GM12878 (cell line): ENCODE results near the gene HSPA12B. TPM values are rescaled to one million over a fixed set of nuclear protein-coding genes. Genes with fewer than 3 reads are reported as not detected.

Experiments used
- ATAC-seq: fragments of 200-7000 bp; cut with Tn5 transposase; 3 replicates; pipeline ENCODE4 v1.9.1; 2020; ENCODE audit warnings: mild to moderate bottlenecking, moderate library complexity
- BruUV-seq: library from RNA; stranded (reverse); fragments of 400-500 nt; replicated peaks from 2 replicates; lab custom pipeline; 2021; lab: Mats Ljungman, UMichigan
- CTCF ChIA-PET: fragments of 300-600 bp; sonication (Branson Sonifier 250); formaldehyde crosslinking; extraction: SDS; loops from one replicate; lab custom pipeline; 2021; ENCODE audit warnings: inconsistent platforms; lab: Yijun Ruan, JAX
- POLR2A ChIA-PET: fragments of 350-600 bp; formaldehyde crosslinking; extraction: SDS; loops from one replicate; lab custom pipeline; 2021; ENCODE audit warnings: inconsistent platforms; lab: Charles Lee
- RAD21 ChIA-PET: fragments of 300-600 bp; sonication (Branson Sonifier 250); formaldehyde crosslinking; loops from one replicate; lab custom pipeline; 2023; ENCODE audit warnings: antibody characterized with exemption; ENCODE audit not compliant: unreplicated experiment; lab: Charles Lee
- SMC1A ChIA-PET: fragments of 300-600 bp; sonication (Branson Sonifier 250); formaldehyde crosslinking; loops from one replicate; lab custom pipeline; 2023; ENCODE audit not compliant: unreplicated experiment, uncharacterized antibody; lab: Charles Lee
- DNase-seq: peaks from one replicate; pipeline ENCODE4 v3.0.0-alpha.2; 2011; ENCODE audit warnings: low read depth, low spot score
- FAIRE-seq: peaks from 3 replicates; lab custom pipeline; 2011; peaks lifted over from hg19 to GRCh38; lab: Jason Lieb, UNC
- H2AFZ ChIP-seq: 2 replicates; pipeline ENCODE4 v1.6.0; 2011; ENCODE audit warnings: low read depth, low read length, control low read depth; ENCODE audit not compliant: control insufficient read depth
- H3K27ac ChIP-seq: 2 replicates; pipeline ENCODE4 v1.5.1; 2011; ENCODE audit warnings: control low read depth; ENCODE audit not compliant: control insufficient read depth, insufficient read depth
- H3K27me3 ChIP-seq, 2 experiments: replicated peaks in 1 of 2; 2 replicates each; pipeline versions ENCODE4 v1.6.0 to v1.6.1; 2011; ENCODE audit warnings: low read length in 1 of 2; ENCODE audit not compliant: control insufficient read depth in 2 of 2, insufficient read depth in 2 of 2
- H3K36me3 ChIP-seq, 2 experiments: 2 replicates each; pipeline ENCODE4 v1.5.1; 2011; ENCODE audit warnings: low read length in 1 of 2; ENCODE audit not compliant: control insufficient read depth in 2 of 2, insufficient read depth in 2 of 2
- H3K4me1 ChIP-seq: 2 replicates; pipeline ENCODE4 v1.6.1; 2011; ENCODE audit warnings: mild to moderate bottlenecking, low read length, moderate library complexity, mixed read lengths; ENCODE audit not compliant: control insufficient read depth, insufficient read depth
- H3K4me2 ChIP-seq: 2 replicates; pipeline ENCODE4 v1.6.0; 2011; ENCODE audit warnings: control low read depth; ENCODE audit not compliant: control insufficient read depth, insufficient read depth
- H3K4me3 ChIP-seq: fragments of 200-600 bp; sonication (generic); 2 replicates; pipeline ENCODE4 v1.5.1; 2016
- H3K79me2 ChIP-seq: 2 replicates; pipeline ENCODE4 v1.6.0; 2011; ENCODE audit warnings: low read length; ENCODE audit not compliant: control insufficient read depth, insufficient read depth
- H3K9ac ChIP-seq: 2 replicates; pipeline ENCODE4 v1.8.0; 2011; ENCODE audit warnings: low read length, control low read depth, mixed read lengths; ENCODE audit not compliant: control insufficient read depth, insufficient read depth
- H3K9me3 ChIP-seq: replicated peaks from 3 replicates; pipeline ENCODE4 v1.5.1; 2011; ENCODE audit warnings: mild to moderate bottlenecking, low read length; ENCODE audit not compliant: control insufficient read depth, insufficient read depth
- H4K20me1 ChIP-seq: 2 replicates; pipeline ENCODE4 v1.6.0; 2011; ENCODE audit not compliant: control insufficient read depth, insufficient read depth
- ATF3 ChIP-seq: IDR thresholded peaks from 2 replicates; pipeline ENCODE4 v1.6.1; 2011; ENCODE audit warnings: low read depth, mild to moderate bottlenecking, low read length, moderate library complexity, borderline replicate concordance; ENCODE audit errors: extremely low read depth
- HCFC1 ChIP-seq: fragments of 150-350 bp; IDR thresholded peaks from 2 replicates; pipeline ENCODE4 v1.6.1; 2014; ENCODE audit warnings: low read length
- IRF3 ChIP-seq: fragments of 450-650 bp; IDR thresholded peaks from 2 replicates; pipeline ENCODE4 v1.6.1; 2014; ENCODE audit warnings: mild to moderate bottlenecking
- IRF4 ChIP-seq: IDR thresholded peaks from 2 replicates; pipeline ENCODE4 v1.6.1; 2011; ENCODE audit warnings: low read depth, low read length
- MTA3 ChIP-seq: IDR thresholded peaks from 2 replicates; pipeline ENCODE4 v1.6.1; 2012; ENCODE audit warnings: low read length, inconsistent platforms, borderline replicate concordance
- MYC ChIP-seq: IDR thresholded peaks from 2 replicates; pipeline ENCODE4 v1.6.1; 2011; ENCODE audit warnings: mild to moderate bottlenecking, low read length, moderate library complexity, inconsistent platforms; ENCODE audit not compliant: insufficient read depth, insufficient replicate concordance, insufficient read length, severe bottlenecking
- NFIC ChIP-seq: IDR thresholded peaks from 2 replicates; pipeline ENCODE4 v1.6.1; 2012; ENCODE audit warnings: low read depth, mild to moderate bottlenecking, inconsistent platforms, low read length, moderate library complexity
- PAX5 ChIP-seq: IDR thresholded peaks from 2 replicates; pipeline ENCODE4 v1.6.1; 2011; ENCODE audit warnings: low read depth, low read length, borderline replicate concordance
- POLR2AphosphoS2 ChIP-seq: IDR thresholded peaks from 2 replicates; pipeline ENCODE4 v1.6.1; 2011; ENCODE audit warnings: low read depth, mild to moderate bottlenecking, low read length, improper control_type of control experiment, moderate library complexity
- RBBP5 ChIP-seq: fragments of 200-600 bp; sonication (generic); conservative IDR thresholded peaks from 2 replicates; pipeline ENCODE4 v1.6.1; 2016
- SIN3A ChIP-seq: IDR thresholded peaks from 2 replicates; pipeline ENCODE4 v1.6.1; 2012; ENCODE audit warnings: low read depth, low read length, improper control_type of control experiment
- SREBF2 ChIP-seq: IDR thresholded peaks from 2 replicates; pipeline ENCODE4 v1.6.1; 2012; ENCODE audit warnings: mild to moderate bottlenecking, low read length
- SUPT20H ChIP-seq: IDR thresholded peaks from 2 replicates; pipeline ENCODE4 v1.6.1; 2011; ENCODE audit warnings: low read depth, mild to moderate bottlenecking, low read length, moderate library complexity, borderline replicate concordance; ENCODE audit not compliant: control insufficient read depth
- TCF12 ChIP-seq: IDR thresholded peaks from 2 replicates; pipeline ENCODE4 v1.6.1; 2011; ENCODE audit warnings: low read depth, mild to moderate bottlenecking, low read length
- TCF7 ChIP-seq: IDR thresholded peaks from 2 replicates; pipeline ENCODE4 v1.6.1; 2014; ENCODE audit warnings: antibody characterized with exemption, borderline replicate concordance
- ZBTB33 ChIP-seq: fragments of 450-650 bp; IDR thresholded peaks from 2 replicates; pipeline ENCODE4 v1.6.1; 2017; ENCODE audit warnings: mild to moderate bottlenecking
- ZNF274 ChIP-seq: IDR thresholded peaks from one replicate; pipeline ENCODE4 v1.8.0; 2011; ENCODE audit not compliant: insufficient read length, insufficient read depth
- ZSCAN29 ChIP-seq: fragments of 450-650 bp; IDR thresholded peaks from 2 replicates; pipeline ENCODE4 v1.6.1; 2017; ENCODE audit warnings: mild to moderate bottlenecking, moderate library complexity
- WGBS: methylation state at CpG from one replicate; pipeline ENCODE4 v1.1.6; 2016; ENCODE audit warnings: low lambda C conversion rate; ENCODE audit not compliant: insufficient replicate concordance, insufficient coverage; ENCODE audit errors: missing lambda C conversion rate; 5-methylcytosine and 5-hydroxymethylcytosine counted together
- in situ Hi-C: fragments of 300-500 bp; cut with MboI; formaldehyde crosslinking; loops from 9 replicates; pipeline ENCODE4 v1.14.3; 2018; ENCODE audit warnings: mixed read lengths
- intact Hi-C: fragments of 100-400 bp; cut with micrococcal nuclease; formaldehyde crosslinking; loops from one replicate; pipeline ENCODE4 v1.14.2; 2022; ENCODE audit not compliant: unreplicated experiment
- polyA plus RNA-seq, 11 experiments: library from polyadenylated mRNA; depleted of rRNA in 4 of 11; unstranded in 6 of 11; stranded (reverse) in 5 of 11; fragments of >200 nt; fragmentation: Nextera tagmentation in 4 of 11; fragmentation: Illumina TruSeq in 1 of 11; extraction: Ambion mirVana in 4 of 11; extraction: Trizol in 1 of 11; gene quantifications; 1 replicate in 1 of 11; 2 replicates in 10 of 11; pipeline versions ENCODE4 v1.2.1 to v1.2.3, GENCODE V29; 2011 to 2016; ENCODE audit warnings: inconsistent platforms in 2 of 11, missing spikeins in 2 of 11, low read depth in 1 of 11
- total RNA-seq, 4 experiments: library from RNA; depleted of rRNA in 3 of 4; stranded (reverse); fragments of >200 nt in 3 of 4; fragmentation: Illumina TruSeq in 1 of 4; extraction: Trizol in 1 of 4; gene quantifications; 2 replicates each; pipeline versions ENCODE4 v1.2.1 to v1.2.3, GENCODE V29; 2013 to 2021

Gene HSPA12B
- total and polyA plus RNA-seq, 10 of the 15 experiments (the other 5 are each of a cell fraction or from before 2014, with no cell fraction given), result 0.08 TPM; not detected in 9

GRCh38 chr20:3798373-3798768 is 65.9 kb downstream of the HSPA12B start:
- peak overlapping the region; percentile 85 for H3K4me2 ChIP-seq
- H3K4me3 ChIP-seq, result peak overlapping the region; percentile 77; the same call in 1 of the 2 replicates
- H3K79me2 ChIP-seq, result peaks cover 18% of the 10 kb centered on the region
- FAIRE-seq, result no peak
- H3K27ac ChIP-seq, result peak overlapping the region; percentile 53
- ChIA-PET CTCF (interaction anchor here (0.6 to 3.8 kb wide), 3 partner anchors 10 to 82 kb away, joined by 3 to 33 read pairs (median 3); partner anchors contain the start of gene AP5S1), POLR2A (interaction anchor here (0.7 to 1.0 kb wide), 4 partner anchors 14 to 502 kb away, joined by 4 to 6 read pairs (median 6); no protein-coding TSS in a partner anchor), RAD21 (interaction anchor here (0.7 kb wide), 1 partner anchor 12 kb away, joined by 6 read pairs; the partner anchor contains the start of gene CENPB), SMC1A (no interaction called here)
- BruUV-seq, result TSS peak; percentile 57
- 37% methylated on average over 5 of the region's 5 CpGs for WGBS
- no peak overlapping the region for H2AFZ ChIP-seq
- no peaks in the 10 kb centered on the region for H3K9me3 ChIP-seq
- ATAC-seq, result no peak
- no peaks in the 10 kb centered on the region for H3K27me3 ChIP-seq
- H3K4me1 ChIP-seq, result peaks cover 45% of the 10 kb centered on the region
- H4K20me1 ChIP-seq, result no peaks in the 10 kb centered on the region
- intact Hi-C loops (loop anchor here (2.0 to 5.0 kb wide), 2 partner anchors 22 to 109 kb away; partner anchors contain the start of gene AP5S1), in situ Hi-C loops (no loop called here)
- H3K9ac ChIP-seq, result peak overlapping the region; percentile 68; the same call in 1 of the 2 replicates
- peaks cover 11 to 16% of the 10 kb centered on the region in 2 experiments for H3K36me3 ChIP-seq
- TF ChIP-seq SIN3A (no peak), PAX5 (no peak), ATF3 (no peak), SUPT20H (no peak), MTA3 (no peak), ZBTB33 (no peak), NFIC (no peak), ZSCAN29 (no peak), IRF4 (no peak), TCF12 (no peak), RBBP5 (no peak), SREBF2 (no peak), IRF3 (no peak), HCFC1 (no peak), TCF7 (no peak), MYC (no peak), POLR2AphosphoS2 (no peak), ZNF274 (no peak)
- no peak for DNase-seq
